Smooth muscle cell (in vitro differentiated cells): Measurements from ENCODE around the gene LNX1. TPM values are rescaled to one million over a fixed set of nuclear protein-coding genes. Genes with fewer than 3 reads are reported as not detected.

Experiments used
- DNase-seq: peaks from one replicate; lab custom pipeline; 2025; ENCODE audit not compliant: unreplicated experiment; lab: John Stamatoyannopoulos, UW
- H2AFZ ChIP-seq: fragments of 200-600 bp; sonication (generic); 2 replicates; pipeline ENCODE4 v1.6.0; 2016; ENCODE audit warnings: antibody characterized with exemption, low read depth, mild to moderate bottlenecking
- H3F3A ChIP-seq: fragments of 200-600 bp; sonication (generic); 2 replicates; pipeline ENCODE4 v1.6.0; 2017; ENCODE audit warnings: antibody characterized with exemption, low read depth
- H3K27ac ChIP-seq: fragments of 200-600 bp; sonication (generic); 2 replicates; pipeline ENCODE4 v1.5.1; 2016; ENCODE audit warnings: low read depth, mild to moderate bottlenecking
- H3K27me3 ChIP-seq: fragments of 200-600 bp; sonication (generic); 2 replicates; pipeline ENCODE4 v1.6.1; 2016; ENCODE audit warnings: low read depth, mild to moderate bottlenecking
- H3K36me3 ChIP-seq: fragments of 200-600 bp; sonication (generic); 2 replicates; pipeline ENCODE4 v1.5.1; 2016; ENCODE audit warnings: low read depth
- H3K4me1 ChIP-seq: fragments of 200-600 bp; sonication (generic); 2 replicates; pipeline ENCODE4 v1.5.1; 2016; ENCODE audit warnings: low read depth
- H3K4me2 ChIP-seq: fragments of 200-600 bp; sonication (generic); 2 replicates; pipeline ENCODE4 v1.6.0; 2016; ENCODE audit warnings: mild to moderate bottlenecking
- H3K4me3 ChIP-seq: fragments of 200-600 bp; sonication (generic); 2 replicates; pipeline ENCODE4 v1.5.1; 2016; ENCODE audit warnings: mild to moderate bottlenecking
- H3K79me2 ChIP-seq: fragments of 200-600 bp; sonication (generic); 2 replicates; pipeline ENCODE4 v1.6.0; 2016; ENCODE audit warnings: low read depth, mild to moderate bottlenecking
- H3K9ac ChIP-seq: fragments of 200-600 bp; sonication (generic); 2 replicates; pipeline ENCODE4 v1.6.0; 2016; ENCODE audit warnings: low read depth
- H3K9me3 ChIP-seq: fragments of 200-600 bp; sonication (generic); replicated peaks from 2 replicates; pipeline ENCODE4 v1.5.1; 2016; ENCODE audit warnings: low read depth
- H4K20me1 ChIP-seq: fragments of 200-600 bp; sonication (generic); 2 replicates; pipeline ENCODE4 v1.6.0; 2016; ENCODE audit warnings: low read depth
- CTCF ChIP-seq: fragments of 200-600 bp; sonication (generic); IDR thresholded peaks from 2 replicates; pipeline ENCODE4 v1.5.1; 2017; ENCODE audit warnings: borderline replicate concordance, mild to moderate bottlenecking, antibody characterized with exemption; ENCODE audit not compliant: insufficient read depth, poor library complexity, severe bottlenecking
- WGBS: methylation state at CpG from one replicate; pipeline ENCODE4 v1.1.7; 2016; ENCODE audit warnings: low lambda C conversion rate; 5-methylcytosine and 5-hydroxymethylcytosine counted together
- polyA plus RNA-seq: library from polyadenylated mRNA; unstranded; fragments of >200 nt; fragmentation: Nextera tagmentation; extraction: Ambion mirVana; gene quantifications from 2 replicates; pipeline ENCODE4 v1.2.1, GENCODE V29; 2016
- total RNA-seq: library from RNA; depleted of rRNA; stranded (reverse); fragments of >200 nt; gene quantifications from 2 replicates; pipeline ENCODE4 v1.2.3, GENCODE V29; 2014

Gene LNX1
- total and polyA plus RNA-seq, 2 experiments from 2014 or later: 2.3 to 4.3 TPM

- no peak overlapping the region for H3K4me3 ChIP-seq
- no peak for TF ChIP-seq CTCF
- no peak overlapping the region for H2AFZ ChIP-seq
- no peak overlapping the region for H3K27ac ChIP-seq
- H3K9me3 ChIP-seq: no peaks in the 10 kb centered on the region
- no peaks in the 10 kb centered on the region for H3K36me3 ChIP-seq
- H3F3A ChIP-seq: no peaks in the 10 kb centered on the region
- DNase-seq: no peak
- H3K4me2 ChIP-seq: no peak overlapping the region
- WGBS: 87% methylated on average over 1 of the region's 1 CpG
- no peaks in the 10 kb centered on the region for H3K79me2 ChIP-seq
- H3K27me3 ChIP-seq: no peaks in the 10 kb centered on the region
- no peaks in the 10 kb centered on the region for H4K20me1 ChIP-seq
- H3K4me1 ChIP-seq: no peaks in the 10 kb centered on the region
- no peak overlapping the region for H3K9ac ChIP-seq
These were observed 35.2 kb upstream of the LNX1 start for GRCh38 chr4:53626491-53626890.

DNA sequence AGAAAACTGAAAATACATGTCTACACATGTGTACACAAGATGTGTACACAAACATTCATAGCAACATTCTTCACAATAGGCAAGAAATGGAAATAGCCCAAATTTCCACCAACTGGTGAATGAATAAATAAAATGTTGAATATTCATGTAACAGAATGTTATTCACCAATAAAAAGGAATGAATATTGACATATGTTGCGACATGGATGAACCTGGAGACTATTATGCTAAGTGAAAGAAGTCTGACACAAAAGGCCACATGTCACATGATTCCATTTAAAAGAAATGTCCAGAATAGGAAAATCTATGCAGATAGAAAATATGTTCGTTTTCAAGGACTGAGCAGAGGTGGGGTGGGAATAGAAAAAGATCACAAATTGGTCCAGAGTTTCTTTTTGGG is 34.6 kb upstream of the LNX1 start:
- no peaks in the 10 kb centered on the region for H3K9me3 ChIP-seq
- no peak overlapping the region for H3K4me3 ChIP-seq
- no peak overlapping the region for H3K27ac ChIP-seq
- H3F3A ChIP-seq: no peaks in the 10 kb centered on the region
- WGBS: 82% methylated on average over 2 of the region's 2 CpGs
- no peak for TF ChIP-seq CTCF
- no peaks in the 10 kb centered on the region for H3K36me3 ChIP-seq
- no peaks in the 10 kb centered on the region for H4K20me1 ChIP-seq
- H3K27me3 ChIP-seq: no peaks in the 10 kb centered on the region
- H3K79me2 ChIP-seq: no peaks in the 10 kb centered on the region
- no peak overlapping the region for H3K9ac ChIP-seq
- no peak overlapping the region for H2AFZ ChIP-seq
- no peak overlapping the region for H3K4me2 ChIP-seq
- H3K4me1 ChIP-seq: no peaks in the 10 kb centered on the region
- no peak for DNase-seq

- no peaks in the 10 kb centered on the region for H4K20me1 ChIP-seq
- H3K36me3 ChIP-seq: no peaks in the 10 kb centered on the region
- no peak overlapping the region for H2AFZ ChIP-seq
- no peaks in the 10 kb centered on the region for H3F3A ChIP-seq
- DNase-seq: no peak
- TF ChIP-seq CTCF: no peak
- H3K27me3 ChIP-seq: no peaks in the 10 kb centered on the region
- no peak overlapping the region for H3K4me3 ChIP-seq
- WGBS: 13% methylated on average over 1 of the region's 1 CpG
- H3K27ac ChIP-seq: peak overlapping the region; percentile 37
- H3K4me1 ChIP-seq: no peaks in the 10 kb centered on the region
- peak overlapping the region; percentile 32 for H3K4me2 ChIP-seq
- H3K9me3 ChIP-seq: no peaks in the 10 kb centered on the region
- H3K9ac ChIP-seq: no peak overlapping the region
- no peaks in the 10 kb centered on the region for H3K79me2 ChIP-seq
These were observed 31.5 kb upstream of the LNX1 start for GRCh38 chr4:53622739-53623151.

DNA sequence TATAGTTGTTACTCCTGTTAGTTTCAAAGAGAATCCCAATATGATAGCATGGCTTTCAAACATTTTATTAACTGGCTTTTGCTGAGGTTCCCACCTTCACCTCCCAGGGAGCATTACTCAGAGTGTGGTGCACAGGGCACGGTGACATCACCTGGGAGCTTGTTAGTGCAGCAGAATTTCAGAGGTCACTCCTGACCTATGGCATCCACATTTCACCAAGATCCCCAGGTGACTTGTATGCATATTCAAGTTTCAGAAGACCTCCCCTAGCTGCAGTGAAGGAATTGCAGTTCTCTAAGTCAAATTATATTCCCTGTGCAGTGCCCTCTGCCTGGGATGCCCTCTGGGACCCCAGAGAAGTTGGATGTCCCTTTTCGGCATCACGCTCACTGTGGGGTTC is 29.7 kb upstream of the LNX1 start:
- H3K4me3 ChIP-seq: no peak overlapping the region
- H3K9ac ChIP-seq: no peak overlapping the region
- DNase-seq: no peak
- no peaks in the 10 kb centered on the region for H3K27me3 ChIP-seq
- H3K9me3 ChIP-seq: no peaks in the 10 kb centered on the region
- H3K4me1 ChIP-seq: no peaks in the 10 kb centered on the region
- H3F3A ChIP-seq: peaks cover 4% of the 10 kb centered on the region
- H2AFZ ChIP-seq: no peak overlapping the region
- H3K4me2 ChIP-seq: no peak overlapping the region
- no peaks in the 10 kb centered on the region for H3K36me3 ChIP-seq
- H3K79me2 ChIP-seq: no peaks in the 10 kb centered on the region
- no peak for TF ChIP-seq CTCF
- H4K20me1 ChIP-seq: no peaks in the 10 kb centered on the region
- 91% methylated on average over 3 of the region's 3 CpGs for WGBS
- H3K27ac ChIP-seq: no peak overlapping the region
